Fibroblast of lung (primary cell): Measurements from ENCODE around the gene FXYD6.

Source experiments
- CTCF ChIP-seq, 2 donors: IDR thresholded peaks in 1 of 2; conservative IDR thresholded peaks in 1 of 2; 1 replicate in 1 of 2; 2 replicates in 1 of 2; pipeline ENCODE4 v1.5.1; 2011 to 2012; ENCODE audit warnings: low read length in 2 of 2, control low read depth in 1 of 2, inconsistent platforms in 1 of 2, low read depth in 1 of 2, mild to moderate bottlenecking in 1 of 2
- EZH2 ChIP-seq: IDR thresholded peaks from 2 replicates; pipeline ENCODE4 v1.5.1; 2012; ENCODE audit warnings: low read length, control low read depth, mild to moderate bottlenecking; ENCODE audit errors: missing control alignments

GRCh38 chr11:117789241-117789640 lies 87.2 kb downstream of the FXYD6 start:
- TF ChIP-seq CTCF (conservative IDR thresholded peaks at IDR 0.05 in 1 of 2, IDR thresholded peaks at IDR 0.05 in 1 of 2; ENCODE audit: low read depth in 1 of 2, low read length in 2 of 2) (no peak), EZH2 (no peak)
